Measurements from ENCODE around the gene DAPK1.
"Not testable (repeated sequence)": the region's sequence is repeated elsewhere in the genome, so short reads cannot be mapped to it uniquely, and the experiment has no call there.

Gene DAPK1

DNA sequence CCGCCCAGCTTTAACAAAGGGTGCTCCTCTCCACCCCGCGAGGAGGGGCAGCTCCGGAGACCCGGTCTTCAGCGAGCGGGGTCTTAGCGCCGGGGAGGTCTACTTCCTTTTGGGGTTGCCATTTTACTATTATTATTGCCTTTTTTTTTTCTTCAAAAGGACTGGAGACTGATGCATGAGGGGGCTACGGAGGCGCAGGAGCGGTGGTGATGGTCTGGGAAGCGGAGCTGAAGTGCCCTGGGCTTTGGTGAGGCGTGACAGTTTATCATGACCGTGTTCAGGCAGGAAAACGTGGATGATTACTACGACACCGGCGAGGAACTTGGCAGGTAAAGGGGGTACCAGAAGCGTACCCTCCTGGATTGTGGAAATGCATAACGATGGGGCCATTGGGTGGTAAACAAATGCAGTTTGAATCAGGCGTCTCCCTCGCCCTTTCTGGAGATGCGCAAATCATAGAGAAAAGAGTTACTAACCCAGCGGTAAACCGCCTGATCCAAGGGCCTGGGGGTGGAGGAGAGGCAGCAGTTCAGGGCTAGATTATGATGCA lies 1.2 kb downstream of the DAPK1 start:
- no peak for DNase-seq

DNA sequence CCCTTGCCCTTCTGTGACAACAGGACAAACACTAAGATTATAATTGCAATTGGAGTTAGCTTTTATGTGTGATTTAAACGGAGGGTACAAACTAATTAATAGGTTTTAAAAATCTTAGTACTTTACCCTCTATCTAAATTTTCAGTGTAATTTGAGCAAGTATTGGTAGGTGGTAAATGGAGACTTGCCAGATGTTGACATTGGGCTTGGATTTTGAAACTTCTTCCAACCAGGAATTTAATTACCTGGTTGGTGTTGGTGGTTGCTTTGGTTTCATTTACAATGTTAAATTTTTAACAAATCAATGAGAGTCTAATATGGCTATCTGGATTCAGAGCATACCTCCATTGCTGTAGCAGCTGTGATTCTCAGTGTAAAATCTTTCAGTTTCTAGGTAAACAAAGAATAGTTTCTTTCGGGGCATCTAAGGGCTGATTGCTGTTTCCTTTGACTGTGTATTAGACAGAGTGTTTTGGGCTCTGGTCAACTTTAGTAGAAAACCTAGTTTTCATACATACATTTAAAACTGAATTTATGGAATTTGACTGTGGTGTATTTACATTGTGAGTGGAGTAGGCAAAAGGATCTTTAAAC lies 1.9 kb downstream of the DAPK1 start:
- no peak for DNase-seq

DNA sequence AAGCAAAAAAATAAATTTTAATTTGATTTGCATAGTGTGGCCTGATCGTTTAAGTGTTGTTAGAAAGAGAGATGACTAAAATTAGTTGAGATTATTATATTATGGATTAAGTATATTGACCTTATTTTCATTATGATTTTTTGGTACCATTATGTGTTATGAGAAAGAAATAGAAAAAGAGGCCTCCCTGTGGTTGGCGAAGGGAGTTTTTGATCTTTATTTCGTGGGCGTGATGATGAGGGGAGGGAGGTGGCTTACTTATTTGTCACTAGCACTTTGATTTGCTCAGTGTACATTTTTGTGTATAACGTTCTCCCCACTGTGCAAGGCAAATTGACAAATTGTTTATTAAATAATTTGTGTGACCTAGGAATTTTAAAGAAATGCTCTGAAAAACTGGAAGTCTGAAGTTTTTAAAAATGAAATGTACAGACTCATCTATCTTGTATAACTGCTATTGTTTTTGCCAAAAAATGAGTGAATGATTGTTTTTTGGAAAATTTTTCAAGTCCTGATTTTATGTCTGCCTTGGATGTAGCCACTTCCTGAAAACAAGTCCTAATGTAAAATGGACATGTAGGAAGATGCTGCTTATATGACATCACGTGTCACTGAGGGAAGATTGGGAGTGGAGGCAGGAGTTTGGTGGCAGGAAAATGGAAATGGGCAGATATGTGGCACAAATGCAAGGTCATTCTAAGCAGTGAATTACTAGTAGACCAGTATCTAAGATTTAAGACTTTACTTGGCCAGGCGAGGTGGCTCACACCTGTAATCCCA lies 3.0 kb downstream of the DAPK1 start:
- DNase-seq = no peak

DNA sequence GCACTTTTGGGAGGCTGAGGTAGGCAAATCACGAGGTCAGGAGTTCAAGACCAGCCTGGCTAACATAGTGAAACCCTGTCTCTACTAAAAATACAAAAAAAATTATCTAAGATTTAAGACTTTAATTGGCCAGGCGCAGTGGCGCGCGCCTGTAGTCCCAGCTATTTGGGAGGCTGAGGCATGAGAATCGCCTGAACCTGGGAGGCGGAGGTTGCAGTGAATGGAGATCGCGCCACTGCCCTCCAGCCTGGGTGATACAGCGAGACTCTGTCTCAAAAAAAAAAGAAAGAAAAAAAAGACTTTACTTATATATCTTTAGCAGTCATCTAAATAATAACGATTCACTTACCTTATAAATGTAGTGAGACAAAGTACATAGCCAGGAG lies 3.6 kb downstream of the DAPK1 start:
- not testable (repeated sequence) for DNase-seq

DNA sequence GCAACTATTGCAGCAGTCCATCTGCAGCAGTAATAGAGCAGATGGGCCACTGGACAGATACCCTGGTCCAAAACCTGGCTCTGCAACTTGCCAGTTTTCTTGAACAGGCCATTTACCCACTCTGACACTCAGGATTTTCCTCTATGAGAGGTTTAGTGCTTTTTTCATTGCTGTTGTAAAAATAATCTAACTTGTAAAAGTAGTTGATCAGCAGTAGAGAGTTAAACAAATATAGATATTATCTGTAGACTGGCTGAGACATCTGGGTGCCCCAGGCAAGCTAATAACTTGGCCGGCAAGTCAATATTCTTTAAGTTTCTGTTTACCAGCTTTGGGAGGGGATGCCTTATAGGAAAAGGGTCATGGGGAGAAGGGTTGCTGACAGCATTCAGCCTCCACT lies 4.1 kb downstream of the DAPK1 start:
- no peak for DNase-seq

DNA sequence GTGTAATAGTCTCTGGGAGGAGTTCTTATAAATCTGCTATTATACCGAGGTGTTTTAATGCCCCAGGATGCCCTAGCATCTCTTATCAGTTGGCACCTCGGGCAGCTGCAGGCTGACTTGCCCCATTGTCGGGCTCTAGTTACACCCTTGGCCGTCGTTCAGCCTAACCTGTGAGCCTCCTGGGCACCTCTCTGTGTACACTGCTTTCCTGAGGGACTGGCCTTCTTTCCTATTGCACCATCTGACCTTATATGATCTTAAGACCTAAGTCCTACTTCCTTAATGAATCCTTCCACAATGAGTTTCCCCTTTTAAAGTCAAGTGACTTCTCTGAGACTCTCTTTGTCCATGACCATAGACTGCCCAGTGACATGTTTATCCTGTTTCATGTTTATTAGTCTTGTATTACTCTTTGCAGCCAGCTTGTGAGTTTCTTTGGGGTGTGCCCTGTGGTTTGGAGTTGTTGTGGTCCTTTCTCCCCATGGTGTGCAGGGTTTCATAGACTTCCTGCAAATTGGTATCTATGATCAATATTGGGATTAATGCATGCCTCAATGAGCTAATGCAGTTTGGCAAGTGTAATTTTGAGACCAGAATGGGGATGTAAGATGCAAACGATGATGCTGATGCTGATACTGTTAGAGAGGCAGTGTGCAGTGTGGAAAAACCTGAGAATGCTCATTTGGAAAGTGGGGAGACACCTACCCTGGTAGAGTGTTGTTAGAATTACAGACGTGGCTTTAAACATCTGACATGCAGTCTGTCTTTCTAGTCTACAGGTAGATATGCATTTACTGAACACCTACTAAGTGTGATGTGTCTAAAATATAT lies 4.9 kb downstream of the DAPK1 start:
- no peak for DNase-seq

DNA sequence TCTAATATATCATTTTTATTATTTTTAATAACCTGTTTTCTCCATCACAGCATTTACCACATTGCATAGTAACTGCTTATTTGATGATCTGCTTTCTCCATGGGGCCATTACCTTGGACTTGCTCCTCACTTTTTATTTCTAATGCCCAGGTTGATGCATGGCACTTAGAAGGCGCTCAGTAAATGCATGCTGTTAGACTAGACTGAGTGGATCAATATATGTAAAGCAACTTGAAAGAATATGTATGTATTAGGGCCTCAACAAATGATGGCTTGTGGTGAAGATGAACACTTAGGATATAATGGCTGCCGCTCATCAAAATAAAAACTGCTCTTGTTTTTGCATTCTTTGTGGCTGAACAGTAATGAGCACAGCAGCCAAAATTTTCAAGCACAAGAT lies 5.8 kb downstream of the DAPK1 start:
- DNase-seq = no peak

DNA sequence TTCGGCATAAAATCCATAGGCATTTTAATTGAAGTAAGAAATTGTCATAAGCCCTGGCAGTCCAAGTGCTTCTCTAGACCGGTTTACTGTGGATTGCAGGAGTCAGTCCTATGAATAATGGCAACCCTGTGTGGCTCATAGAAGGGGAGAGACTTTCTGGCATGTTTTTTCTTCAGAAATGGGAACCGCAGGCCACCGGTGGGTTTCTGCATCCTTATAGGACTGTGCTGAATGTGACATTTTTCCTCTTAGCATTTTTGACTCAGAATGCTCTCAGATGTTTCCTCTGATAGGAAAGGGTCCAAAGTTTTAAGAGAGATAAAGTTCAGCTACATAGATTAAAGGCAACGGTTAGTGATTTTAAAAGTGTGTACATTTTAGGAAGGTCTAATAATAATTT lies 6.3 kb downstream of the DAPK1 start:
- DNase-seq = no peak

DNA sequence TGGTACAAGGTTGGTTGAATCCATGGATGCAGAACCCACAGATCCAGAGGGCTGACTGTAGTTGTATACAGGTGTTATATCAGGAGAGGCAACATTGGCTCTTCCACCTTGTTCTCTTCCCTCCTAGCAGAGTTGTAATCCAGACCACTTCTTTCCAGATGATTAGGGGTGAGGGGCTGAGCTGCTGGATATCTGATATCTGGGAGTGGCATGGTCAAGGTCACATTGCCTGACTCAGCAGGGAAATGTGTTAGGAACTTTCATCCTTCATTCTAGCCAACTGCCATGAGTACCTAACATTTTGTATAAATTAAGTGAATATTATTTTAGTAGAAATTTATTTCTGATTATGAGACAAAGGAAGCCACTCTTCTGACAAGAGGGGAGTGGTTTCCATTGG lies 7.3 kb downstream of the DAPK1 start:
- DNase-seq = no peak

DNA sequence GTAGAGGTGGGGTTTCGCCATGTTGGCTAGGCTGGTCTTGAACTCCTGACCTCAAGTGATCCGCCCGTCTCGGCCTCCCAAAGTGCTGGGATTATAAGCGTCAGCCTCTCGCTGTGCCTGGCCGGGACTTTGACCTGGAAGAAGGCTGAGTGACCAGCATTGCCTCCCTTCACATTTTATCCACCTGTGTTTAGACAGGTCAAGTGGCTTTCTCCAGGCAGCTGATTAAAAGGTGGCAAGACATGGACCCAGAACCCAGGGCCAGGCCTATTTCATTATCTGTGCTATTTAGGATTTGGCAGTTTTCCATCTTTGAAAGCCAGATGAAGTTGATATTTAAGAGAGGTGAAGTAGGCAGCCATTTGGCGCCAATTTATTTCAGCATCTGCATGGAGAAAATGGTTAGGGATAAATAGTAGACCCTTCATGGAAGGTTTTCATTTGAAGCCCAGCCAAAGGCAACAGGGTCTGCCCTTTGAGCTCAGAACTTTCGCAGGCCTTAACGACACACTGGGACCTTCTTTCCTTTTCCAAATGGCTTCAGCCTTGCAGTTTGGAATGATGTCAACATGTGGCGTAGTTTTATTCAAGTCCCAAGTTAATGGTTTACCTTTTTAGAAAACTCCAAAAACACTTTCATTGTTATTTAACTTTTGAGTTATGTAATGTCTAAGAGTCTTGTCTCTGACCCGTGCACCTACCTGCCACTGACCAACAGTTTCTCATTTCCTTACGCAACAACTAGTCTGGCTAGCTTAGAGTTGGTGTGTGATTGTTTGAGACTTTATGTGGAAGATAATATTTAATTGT lies 8.4 kb downstream of the DAPK1 start:
- DNase-seq = no peak

DNA sequence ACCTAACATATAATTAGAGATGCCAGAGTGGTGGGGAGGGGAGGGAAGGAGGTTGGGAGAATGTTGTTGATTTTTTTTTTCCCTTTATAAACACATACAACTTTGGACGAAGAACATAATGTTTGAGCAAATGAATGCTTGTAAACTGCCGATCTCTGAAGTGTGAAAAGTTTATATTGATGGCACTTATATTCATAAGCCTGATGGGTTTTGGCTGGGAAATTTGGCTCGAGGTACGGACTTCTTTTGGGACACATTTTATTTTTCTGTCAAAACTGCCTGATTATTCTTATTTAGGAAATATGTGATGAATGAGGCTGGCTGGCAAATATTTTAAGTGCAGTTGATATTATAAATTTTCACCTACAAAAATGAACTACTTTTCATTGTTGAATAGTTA lies 9.9 kb downstream of the DAPK1 start:
- no peak for DNase-seq

DNA sequence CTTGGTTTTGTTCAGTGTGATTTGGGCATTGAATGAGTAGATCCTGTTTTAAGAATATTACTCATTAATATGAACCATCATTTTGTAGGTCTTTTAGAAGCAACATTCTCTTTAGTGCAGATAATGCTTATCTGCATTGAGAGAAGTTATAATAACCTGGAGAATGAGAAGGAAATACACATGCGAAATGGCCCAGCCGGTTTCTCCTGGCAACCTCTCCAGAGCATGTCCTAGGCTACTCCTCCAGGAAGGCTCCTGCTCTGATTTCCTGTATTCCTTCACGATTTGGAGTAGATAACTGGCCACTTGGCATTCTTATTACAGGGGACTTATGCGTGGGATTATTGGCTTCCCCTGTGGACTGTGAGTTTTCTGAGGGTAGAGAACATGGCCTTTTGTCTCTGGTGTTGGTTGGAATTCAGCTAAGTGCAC lies 12.6 kb downstream of the DAPK1 start:
- DNase-seq = no peak

DNA sequence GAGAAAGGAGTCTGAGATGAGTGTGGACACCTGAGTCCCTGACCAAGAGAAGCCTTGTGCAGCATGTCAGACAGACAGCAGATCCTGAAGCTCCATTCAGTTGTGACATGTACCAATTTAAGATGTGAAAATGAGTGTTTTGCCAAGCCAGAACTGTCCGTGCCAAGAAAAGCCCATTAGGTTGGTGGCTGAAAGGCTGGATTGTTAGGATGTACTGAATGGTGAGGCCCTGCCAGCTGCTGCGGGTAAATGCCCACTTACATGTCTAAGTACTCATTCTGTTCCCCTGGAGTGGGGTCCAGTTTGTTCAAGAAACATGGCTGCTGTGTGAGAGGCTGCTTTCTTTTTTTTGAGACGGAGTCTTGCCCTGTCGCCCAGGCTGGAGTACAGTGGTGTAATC lies 14.6 kb downstream of the DAPK1 start:
- DNase-seq = no peak

DNA sequence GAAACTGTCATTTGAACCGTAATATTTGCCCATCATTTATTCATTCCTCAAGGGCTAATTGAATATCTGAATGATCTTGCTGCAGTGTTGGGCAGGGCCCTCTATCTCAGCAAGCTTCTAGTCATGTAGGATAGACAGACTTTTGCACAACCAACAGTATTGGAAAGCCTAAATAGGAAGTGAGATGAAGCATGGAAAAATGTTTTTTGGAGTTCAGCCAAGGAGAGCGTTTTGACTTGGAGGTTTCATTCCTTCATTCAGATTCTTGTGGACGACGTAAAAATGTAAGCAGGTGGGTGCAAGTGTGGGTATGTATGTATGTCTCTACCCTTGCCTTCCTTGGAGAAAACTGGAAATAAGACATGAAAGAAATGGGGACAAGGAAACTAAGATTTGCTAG lies 15.5 kb downstream of the DAPK1 start:
- no peak for DNase-seq

DNA sequence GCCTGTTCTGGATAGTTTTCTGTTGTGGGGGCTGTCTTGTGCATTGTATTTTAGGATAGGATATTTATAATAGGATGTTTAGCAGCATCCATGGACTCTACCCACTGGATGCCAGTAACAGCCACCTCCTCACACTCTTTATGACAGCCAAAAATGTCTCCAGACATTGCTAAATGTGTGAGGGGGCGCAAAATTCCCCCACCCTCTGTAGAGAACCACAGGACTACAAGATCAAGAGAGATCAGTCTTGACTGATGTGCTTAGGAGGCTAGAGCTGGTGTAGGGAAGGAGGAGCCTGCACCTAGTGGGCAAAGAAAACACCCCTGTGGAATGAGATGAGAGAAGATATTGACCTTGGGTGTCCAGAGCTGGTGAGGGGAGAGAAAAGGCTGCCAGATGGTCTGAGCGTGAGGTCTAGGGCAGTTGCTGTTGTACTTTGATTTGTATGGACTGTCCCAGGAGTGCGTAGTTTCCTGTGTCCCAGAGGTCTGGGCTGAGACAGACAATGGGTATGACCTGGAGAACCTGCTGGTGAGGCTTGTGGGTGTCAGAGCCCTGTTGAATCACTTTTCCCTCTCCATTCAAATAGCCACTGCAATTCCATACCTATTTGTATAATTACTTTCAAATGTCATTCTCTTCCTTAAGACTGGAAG lies 16.3 kb downstream of the DAPK1 start:
- DNase-seq = no peak

DNA sequence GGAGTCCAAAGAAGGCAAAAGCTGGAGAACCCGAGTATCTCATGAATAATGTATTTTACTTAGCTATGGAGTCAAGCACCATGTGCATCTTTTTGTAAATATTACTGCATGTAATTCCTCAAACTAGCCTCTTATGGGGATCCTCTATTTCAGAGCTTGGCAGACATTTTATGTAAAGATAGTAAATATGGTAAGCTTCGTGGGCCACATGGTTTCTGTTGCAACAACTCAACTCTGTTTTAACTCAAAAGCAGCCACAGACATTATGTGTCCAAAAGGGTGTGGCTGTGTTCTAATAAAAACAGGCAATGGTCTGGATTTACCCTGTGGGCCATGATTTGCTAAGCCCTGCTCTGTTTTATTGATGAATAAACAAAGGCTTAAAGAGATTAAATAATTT lies 17.3 kb downstream of the DAPK1 start:
- DNase-seq = no peak

DNA sequence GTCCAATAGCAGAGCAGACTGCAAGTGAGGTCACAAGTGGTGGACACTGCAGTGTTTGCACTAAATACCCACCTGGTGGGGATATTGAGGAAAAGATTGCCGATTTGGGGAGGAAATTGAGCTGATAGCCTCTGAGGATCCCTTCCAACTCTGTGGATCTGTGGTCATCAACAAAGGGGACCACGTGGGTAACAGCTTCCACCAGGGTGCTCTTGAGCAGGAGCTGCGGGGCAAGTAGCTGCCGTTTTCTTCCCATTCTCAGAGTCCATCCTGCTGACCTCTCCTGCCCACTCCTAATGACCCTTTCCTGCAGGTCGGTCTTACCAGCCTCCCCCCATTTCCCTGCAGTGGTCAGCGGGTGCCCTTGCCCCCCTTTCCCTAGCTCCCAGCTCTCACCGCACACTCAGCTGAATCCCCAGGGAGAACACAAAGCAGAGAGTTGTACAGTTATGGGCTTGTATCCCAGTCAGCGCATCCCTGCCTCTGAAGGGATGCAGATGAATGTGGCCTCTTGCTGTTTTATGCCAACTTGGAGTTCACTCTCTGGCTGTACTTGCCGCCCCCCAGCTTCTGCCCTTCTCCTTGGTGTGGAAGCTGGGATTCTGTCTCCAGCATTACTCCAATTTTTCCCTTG lies 18.0 kb downstream of the DAPK1 start:
- no peak for DNase-seq

DNA sequence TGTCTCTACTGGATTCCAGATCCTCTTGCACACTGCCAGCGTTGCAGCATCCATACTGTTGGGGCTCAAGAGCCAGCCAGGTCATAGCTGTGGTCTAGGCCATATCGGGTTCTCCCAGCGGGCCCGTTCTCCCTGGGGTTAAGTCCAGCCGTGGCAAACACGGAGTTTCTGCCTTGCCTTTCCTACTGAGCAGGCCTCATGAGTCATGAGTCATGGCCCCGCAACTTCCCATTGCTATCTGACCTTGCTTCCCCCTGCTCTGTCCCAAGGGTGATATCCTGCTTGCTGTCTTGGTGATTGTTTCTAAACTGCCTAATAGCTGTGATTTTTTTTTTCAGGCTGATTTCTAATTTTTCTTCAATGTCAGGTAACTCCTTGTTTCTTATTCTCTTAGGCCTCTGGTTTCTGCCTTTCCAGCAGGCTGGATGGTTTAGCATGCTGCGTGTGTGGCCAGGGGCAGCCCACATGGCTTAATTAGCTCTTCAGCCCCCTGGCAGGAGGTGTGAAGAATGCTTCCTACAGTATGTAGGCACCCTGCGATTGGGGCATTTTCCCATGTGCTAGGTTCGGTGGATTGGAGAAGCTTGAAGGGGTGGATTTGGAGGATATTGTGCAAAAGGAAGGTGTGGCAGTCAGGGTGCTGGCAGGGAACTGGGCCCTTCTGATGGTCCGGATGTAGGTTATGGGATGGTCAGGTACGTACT lies 18.7 kb downstream of the DAPK1 start:
- peak; percentile 54 for DNase-seq

DNA sequence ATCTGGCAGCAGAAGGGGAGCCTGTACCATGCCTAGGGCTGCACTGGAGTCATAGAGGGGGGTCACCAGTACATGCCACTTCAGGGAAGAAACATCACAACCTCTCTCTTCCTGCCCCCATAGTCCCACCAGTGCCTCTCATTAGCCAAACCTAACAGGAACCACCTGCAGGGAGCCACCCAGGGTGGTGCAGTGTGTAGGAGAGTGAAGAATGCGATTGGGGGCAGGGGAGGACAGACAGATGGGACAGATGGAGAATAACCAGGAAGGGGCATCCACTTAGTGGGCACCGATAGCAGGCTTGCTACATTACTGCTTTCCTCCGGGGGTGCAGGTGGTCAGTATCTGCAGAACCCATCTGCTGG lies 19.2 kb downstream of the DAPK1 start:
- no peak for DNase-seq

DNA sequence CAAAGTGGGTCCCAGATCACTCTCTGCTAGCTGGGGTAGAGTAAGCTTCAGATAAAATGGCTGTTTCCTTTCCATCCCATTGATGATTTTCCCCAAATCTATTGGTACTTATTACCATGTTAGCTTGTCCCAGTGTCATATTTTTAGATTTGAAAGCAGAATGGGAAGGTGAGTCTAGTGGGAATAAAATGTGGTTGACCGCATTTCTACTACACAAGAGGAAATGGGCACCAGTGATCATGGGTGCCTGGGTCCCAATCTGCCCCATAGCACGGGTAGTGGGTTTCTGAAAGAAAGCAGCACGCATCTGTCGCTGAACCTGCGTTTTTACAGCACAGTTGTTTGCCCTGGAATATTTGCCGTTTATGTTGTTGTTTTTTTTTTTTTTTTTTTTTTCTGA lies 20.1 kb downstream of the DAPK1 start:
- DNase-seq = no peak

Data from fibroblast of skin of back (primary cell).